Lung (tissue), 12 donors: ENCODE measurements around the gene BCL2L1. TPM values are rescaled to one million over a fixed set of nuclear protein-coding genes. Genes with fewer than 3 reads are reported as not detected.

Experiments used
- ATAC-seq: fragments of 200-7000 bp; cut with Tn5 transposase; one replicate; pipeline ENCODE4 v1.9.1; 2020; ENCODE audit warnings: moderate number of reproducible peaks; ENCODE audit not compliant: insufficient read depth, low FRiP score
- DNase-seq, 3 donors: peaks; one replicate each; pipeline ENCODE4 v3.0.0-alpha.2; 2013 to 2017
- H3K27ac ChIP-seq, 2 donors: one replicate each; pipeline ENCODE4 v1.5.1; 2013; ENCODE audit warnings: mild to moderate bottlenecking in 2 of 2, moderate library complexity in 2 of 2, control low read depth in 1 of 2, inconsistent platforms in 1 of 2, low read depth in 1 of 2, low read length in 1 of 2
- H3K27me3 ChIP-seq, 3 donors: one replicate each; pipeline ENCODE4 v1.5.1; 2013; ENCODE audit warnings: low read length in 2 of 3; ENCODE audit not compliant: control insufficient read depth in 3 of 3, insufficient read depth in 3 of 3
- H3K36me3 ChIP-seq, 4 donors: one replicate each; pipeline ENCODE4 v1.5.1; 2013; ENCODE audit warnings: low read length in 4 of 4, mild to moderate bottlenecking in 1 of 4, moderate library complexity in 1 of 4; ENCODE audit not compliant: control insufficient read depth in 4 of 4, insufficient read depth in 4 of 4
- H3K4me1 ChIP-seq, 5 donors: one replicate each; pipeline ENCODE4 v1.5.1; 2013; ENCODE audit warnings: low read length in 5 of 5, mild to moderate bottlenecking in 2 of 5, moderate library complexity in 1 of 5; ENCODE audit not compliant: control insufficient read depth in 5 of 5, insufficient read depth in 5 of 5
- H3K4me3 ChIP-seq: one replicate; pipeline ENCODE4 v1.5.1; 2013; ENCODE audit warnings: mild to moderate bottlenecking, control low read depth, moderate library complexity
- H3K9ac ChIP-seq, 2 donors: one replicate each; pipeline ENCODE4 v1.5.1; 2013; ENCODE audit warnings: low read length in 2 of 2, control low read depth in 1 of 2; ENCODE audit not compliant: insufficient read depth in 1 of 2
- H3K9me3 ChIP-seq, 4 donors: one replicate each; pipeline ENCODE4 v1.5.1; 2013; ENCODE audit warnings: low read length in 3 of 4, mild to moderate bottlenecking in 1 of 4, moderate library complexity in 1 of 4; ENCODE audit not compliant: control insufficient read depth in 4 of 4, insufficient read depth in 3 of 4
- CTCF ChIP-seq: IDR thresholded peaks from 2 replicates; pipeline ENCODE4 v1.5.1; 2012; ENCODE audit warnings: mild to moderate bottlenecking; ENCODE audit errors: control extremely low read depth, extremely low read depth
- WGBS, 2 donors: extraction: QIAGEN DNeasy Blood & Tissue Kit; methylation state at CpG; one replicate each; pipeline ENCODE4 v1.1.7; 2013; 5-methylcytosine and 5-hydroxymethylcytosine counted together
- polyA plus RNA-seq, 2 donors: library from polyadenylated mRNA; stranded (reverse); fragments of 200-250 nt; gene quantifications; one replicate each; pipeline ENCODE4 v1.2.1, GENCODE V29; 2013
- total RNA-seq, 2 donors: library from RNA; depleted of rRNA in 1 of 2; stranded (reverse); fragments of >200 nt in 1 of 2; gene quantifications; one replicate each; pipeline ENCODE4 v1.2.1, GENCODE V29; 2014 to 2021
- donor health status: control.
- donor health status: control.
- donor health status: Bipolar disorder and iron deficiency.
- donor health status: healthy.
- donor health status: DM: yes; HTN: yes; CAD: no.

BCL2L1 gene
- total and polyA plus RNA-seq, 4 donors = 107 to 150 (median 117) TPM

- 57 to 60% methylated on average over 3 of the region's 3 CpGs for WGBS, 2 donors
- H3K36me3 ChIP-seq = peaks cover 4 to 23% (median 20%) of the 10 kb centered on the region in 4 donors
These were observed 6.9 kb downstream of the BCL2L1 start for GRCh38 chr20:31715766-31716165.

DNA sequence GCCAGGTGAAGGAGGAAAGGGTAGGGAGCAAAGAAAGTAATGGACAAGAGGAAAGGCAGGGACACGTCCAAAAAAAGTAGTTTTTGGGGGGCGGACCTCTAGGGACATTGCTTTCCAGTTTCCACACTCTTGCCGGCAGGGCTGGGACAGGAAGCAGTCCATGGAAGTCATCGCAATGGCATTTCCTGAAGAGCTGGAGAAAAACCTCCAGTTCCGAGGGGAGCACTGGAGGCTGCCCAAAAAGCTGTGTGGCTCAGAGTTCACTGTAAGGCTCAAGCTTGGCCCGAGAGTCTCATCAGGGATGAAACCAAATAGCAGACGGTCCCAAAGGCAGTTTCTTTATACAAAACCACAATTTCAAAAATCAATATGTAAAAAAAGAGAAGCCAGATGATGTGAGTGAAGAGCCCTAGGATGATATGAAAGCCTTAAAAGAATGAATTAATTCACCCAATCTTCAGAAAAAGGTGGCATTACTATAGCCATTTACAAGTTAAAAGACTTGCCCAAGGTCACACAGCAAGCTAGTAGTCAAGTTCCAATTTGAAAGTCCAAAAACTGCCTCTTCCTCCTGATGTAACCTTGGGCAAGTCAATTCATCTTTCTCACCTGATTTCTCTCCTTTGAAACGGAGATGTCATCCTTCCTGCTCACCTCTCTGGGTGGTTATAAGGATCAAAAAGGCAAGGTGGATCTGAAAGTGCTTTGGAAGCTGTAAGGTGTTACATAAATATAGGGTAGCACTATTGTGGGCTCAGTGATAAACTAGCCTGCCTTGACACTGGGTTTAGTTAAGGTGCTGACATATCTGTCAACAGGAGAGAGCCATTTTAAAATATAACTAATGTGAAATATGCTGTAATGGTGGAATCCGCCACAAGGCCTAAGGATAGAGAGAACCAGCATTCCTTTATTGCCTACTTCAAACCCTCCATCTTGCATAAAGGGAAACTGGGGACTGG lies 9.1 kb downstream of the BCL2L1 start:
- Histone ChIP-seq H3K36me3 (peaks cover 4 to 26% (median 12%) of the 10 kb centered on the region in 4 donors), H3K27me3 (no peaks in the 10 kb centered on the region), H3K9me3 (no peaks in the 10 kb centered on the region), H3K4me3 (no peak overlapping the region), H3K27ac (peak overlapping the region; percentile 96 to 99), H3K9ac (peak overlapping the region in 1 of 2 donors; percentile 66), H3K4me1 (peaks cover 23 to 60% (median 36%) of the 10 kb centered on the region in 5 donors)
- ATAC-seq (peak; percentile 38), DNase-seq (peak; percentile 64 to 84 (median 75))
- no peak for TF ChIP-seq CTCF
- WGBS, 2 donors = 37 to 41% methylated on average over 9 of the region's 9 CpGs

More at GRCh38 chr20:31715766-31716165, 6.9 kb downstream of the BCL2L1 start:
- peak overlapping the region; percentile 17 to 61 for H3K27ac ChIP-seq
- ATAC-seq = no peak
- TF ChIP-seq CTCF = no peak
- H3K9me3 ChIP-seq = no peaks in the 10 kb centered on the region
- no peak overlapping the region for H3K9ac ChIP-seq
- peaks cover 15 to 58% (median 42%) of the 10 kb centered on the region in 5 donors for H3K4me1 ChIP-seq
- H3K4me3 ChIP-seq = no peak overlapping the region
- H3K27me3 ChIP-seq = no peaks in the 10 kb centered on the region
- DNase-seq = no peak

DNA sequence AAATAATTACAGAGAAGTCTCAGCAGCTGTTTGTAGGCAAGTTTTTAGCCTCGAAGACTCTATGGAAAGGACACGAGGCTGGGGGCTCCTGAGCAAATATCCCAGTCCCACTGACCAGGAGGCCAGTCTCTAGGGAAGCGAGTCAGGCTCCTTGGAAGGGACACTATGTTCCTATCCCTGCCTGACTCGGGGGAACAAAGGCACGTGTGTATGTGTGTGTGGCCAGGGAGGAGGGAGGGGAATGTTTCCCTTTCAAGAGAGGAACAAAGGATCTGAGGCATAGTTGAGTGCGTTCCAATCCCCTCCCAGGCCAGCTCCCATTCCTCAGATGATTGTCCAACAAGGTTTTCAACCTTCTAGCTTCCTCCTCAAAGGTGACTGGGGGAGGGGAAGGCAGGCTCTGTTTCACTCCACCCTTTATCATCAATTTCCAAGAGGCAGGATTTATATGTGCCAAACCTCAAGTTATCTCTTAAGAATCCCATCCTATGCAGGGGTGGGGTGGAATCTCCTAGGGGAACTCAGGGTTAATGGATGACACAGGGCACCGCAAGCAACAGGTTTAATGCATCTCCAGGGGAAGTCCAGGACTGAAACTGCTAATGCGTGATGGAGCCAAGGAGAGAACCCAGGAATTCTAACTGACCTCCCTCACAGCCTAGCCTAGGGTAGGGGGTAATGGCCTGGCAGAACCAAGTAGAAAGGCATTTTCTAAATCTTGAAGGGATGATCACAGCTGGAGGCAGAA lies 9.9 kb downstream of the BCL2L1 start:
- Histone ChIP-seq H3K9me3 (no peaks in the 10 kb centered on the region), H3K4me1 (peaks cover 25 to 63% (median 32%) of the 10 kb centered on the region in 5 donors), H3K27ac (peak overlapping the region; percentile 96 to 99), H3K36me3 (peaks cover 3 to 31% (median 12%) of the 10 kb centered on the region in 4 donors), H3K4me3 (no peak overlapping the region), H3K27me3 (no peaks in the 10 kb centered on the region), H3K9ac (peak overlapping the region in 1 of 2 donors; percentile 66)
- DNase-seq (peak; percentile 74 to 90 (median 78)), ATAC-seq (peak; percentile 66)
- 26 to 63% methylated on average over 8 of the region's 8 CpGs for WGBS, 2 donors
- TF ChIP-seq CTCF = no peak
